GM18526 (cell line): Measurements from ENCODE around the gene TBC1D5.

Source experiments
- POLR2A ChIP-seq: IDR thresholded peaks from 3 replicates; pipeline ENCODE4 v1.6.1; 2011; ENCODE audit not compliant: insufficient read length; ENCODE audit errors: extremely low read depth

TBC1D5 gene

DNA sequence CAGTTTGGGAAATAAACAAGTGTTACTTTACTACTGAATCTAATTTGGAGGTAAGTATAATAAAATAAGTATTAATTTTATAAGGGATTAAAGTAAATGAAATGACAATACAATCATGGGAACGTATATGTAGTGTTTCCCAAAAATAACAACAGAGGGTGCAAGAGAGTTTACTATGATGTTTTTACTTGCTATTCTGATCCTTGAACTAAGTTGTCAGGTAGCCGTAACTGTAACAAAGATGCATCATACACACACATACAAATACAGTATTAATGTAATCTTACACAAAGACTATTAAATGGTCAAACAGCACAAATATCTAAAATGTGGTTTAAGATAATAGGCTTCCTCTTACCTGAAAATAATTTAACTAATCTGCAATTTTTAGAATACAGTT lies 311.4 kb downstream of the TBC1D5 start:
- no peak for TF ChIP-seq POLR2A

DNA sequence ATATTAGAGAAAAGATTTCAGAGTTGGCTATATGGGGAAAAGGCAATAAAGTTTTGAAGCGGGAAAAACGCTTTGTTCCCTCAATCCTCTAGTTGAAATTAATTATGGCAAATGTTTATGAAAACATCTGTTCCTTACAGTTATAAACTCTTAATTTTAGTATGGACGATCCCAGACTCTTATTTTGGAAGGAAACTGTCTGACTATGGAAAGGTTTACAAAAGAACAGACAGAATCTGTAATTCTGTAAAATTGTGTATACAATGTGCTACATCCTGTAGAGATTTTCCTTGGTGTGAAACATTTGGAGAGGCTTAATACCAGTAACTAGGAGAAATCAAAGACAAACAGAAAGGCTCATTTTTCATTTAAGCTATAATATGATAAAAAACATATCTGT lies 311.8 kb downstream of the TBC1D5 start:
- TF ChIP-seq POLR2A = no peak

DNA sequence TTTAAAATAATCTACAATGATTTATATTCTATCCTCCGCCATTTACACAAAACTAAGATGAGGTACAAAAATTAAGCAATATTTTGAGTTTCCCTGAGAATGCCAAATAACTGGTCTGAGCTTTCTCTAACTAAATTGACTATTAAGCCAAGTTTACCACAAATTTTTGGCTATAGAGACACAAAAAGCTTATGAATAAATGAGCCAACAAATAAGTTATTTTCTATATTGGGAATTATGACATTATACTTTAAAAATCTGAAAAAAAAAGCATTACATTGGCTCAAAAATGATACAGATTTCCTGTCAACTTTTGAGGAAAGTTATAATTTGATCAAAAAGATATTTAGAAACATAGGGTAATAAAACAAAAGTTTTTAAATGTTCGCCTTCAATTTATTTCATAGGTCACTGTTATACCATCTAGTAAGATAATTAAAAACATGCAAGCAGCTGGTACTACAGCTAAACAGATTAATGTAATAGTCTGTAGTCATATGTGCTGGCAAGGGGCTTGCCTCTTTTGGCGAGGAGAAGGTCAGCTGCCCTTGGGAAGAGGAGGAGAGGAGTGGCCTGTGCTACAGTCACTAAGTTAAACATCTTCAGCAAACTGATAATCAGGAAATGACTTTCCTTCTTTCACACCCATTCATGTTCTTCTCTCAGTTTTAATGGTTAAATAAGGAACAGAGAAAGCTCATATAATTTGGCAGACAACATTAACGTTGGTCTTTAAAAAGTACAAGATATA lies 318.5 kb downstream of the TBC1D5 start:
- TF ChIP-seq POLR2A = no peak

DNA sequence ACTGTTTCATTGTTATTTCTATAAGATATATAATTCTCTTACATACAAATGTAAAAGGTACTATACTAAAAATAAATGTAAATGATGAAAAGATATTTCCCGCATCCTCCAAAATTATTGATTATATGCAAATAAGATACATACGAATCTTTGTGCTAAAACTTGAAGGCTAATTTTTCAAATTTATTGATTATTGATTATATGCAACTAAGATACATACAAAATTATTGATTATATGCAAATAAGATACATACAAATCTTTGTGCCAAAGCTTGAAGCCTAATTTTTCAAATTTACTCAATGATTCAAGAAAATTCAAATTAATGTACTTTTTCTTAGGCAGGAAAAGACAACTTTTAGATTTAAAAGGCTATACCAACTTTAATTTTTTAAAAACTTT lies 319.8 kb downstream of the TBC1D5 start:
- no peak for TF ChIP-seq POLR2A

DNA sequence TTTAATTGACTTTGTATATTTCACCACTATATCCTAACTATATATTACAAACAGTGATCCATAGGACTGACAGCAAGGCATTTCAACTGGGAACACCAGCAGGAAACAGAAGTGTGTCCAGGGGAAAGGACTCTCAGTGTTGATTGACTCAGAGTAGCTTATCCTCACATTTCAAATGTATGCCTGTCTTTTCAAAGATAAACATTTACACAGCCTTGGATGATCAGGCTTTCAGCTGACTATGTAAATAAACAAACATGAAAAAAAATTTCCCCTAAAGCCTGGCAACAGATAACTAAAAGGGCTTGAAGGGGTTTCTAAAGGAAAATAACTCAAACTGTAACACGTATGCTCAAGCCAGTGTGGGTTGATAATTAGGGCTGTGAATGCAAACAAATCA lies 321.8 kb downstream of the TBC1D5 start:
- no peak for TF ChIP-seq POLR2A

DNA sequence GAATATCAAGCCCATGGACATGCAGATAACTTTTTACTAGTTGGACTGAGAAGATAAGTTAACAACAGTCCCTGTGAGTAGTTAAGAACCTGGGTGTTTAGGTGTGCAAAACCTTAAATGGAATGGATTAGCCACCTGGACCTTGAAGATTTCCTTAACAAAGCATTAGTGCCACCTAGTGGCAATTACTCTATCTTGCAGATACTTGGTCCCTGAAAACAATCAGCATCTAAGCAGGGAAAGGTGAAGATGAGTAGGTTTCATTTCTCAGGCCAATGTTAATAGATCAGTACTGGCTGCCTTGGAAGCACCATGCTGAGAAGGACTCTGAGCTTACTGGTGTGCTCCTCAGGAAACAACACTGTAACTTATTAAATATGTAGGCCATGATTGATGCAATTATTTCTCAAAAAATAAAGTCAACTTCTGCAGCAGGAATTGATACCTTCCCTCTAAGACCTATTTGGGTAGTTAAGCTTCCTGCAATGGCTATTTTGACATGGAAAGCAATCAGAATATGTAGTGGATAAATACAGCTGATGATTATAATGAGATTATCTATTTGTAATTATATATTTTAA lies 329.4 kb downstream of the TBC1D5 start:
- no peak for TF ChIP-seq POLR2A

DNA sequence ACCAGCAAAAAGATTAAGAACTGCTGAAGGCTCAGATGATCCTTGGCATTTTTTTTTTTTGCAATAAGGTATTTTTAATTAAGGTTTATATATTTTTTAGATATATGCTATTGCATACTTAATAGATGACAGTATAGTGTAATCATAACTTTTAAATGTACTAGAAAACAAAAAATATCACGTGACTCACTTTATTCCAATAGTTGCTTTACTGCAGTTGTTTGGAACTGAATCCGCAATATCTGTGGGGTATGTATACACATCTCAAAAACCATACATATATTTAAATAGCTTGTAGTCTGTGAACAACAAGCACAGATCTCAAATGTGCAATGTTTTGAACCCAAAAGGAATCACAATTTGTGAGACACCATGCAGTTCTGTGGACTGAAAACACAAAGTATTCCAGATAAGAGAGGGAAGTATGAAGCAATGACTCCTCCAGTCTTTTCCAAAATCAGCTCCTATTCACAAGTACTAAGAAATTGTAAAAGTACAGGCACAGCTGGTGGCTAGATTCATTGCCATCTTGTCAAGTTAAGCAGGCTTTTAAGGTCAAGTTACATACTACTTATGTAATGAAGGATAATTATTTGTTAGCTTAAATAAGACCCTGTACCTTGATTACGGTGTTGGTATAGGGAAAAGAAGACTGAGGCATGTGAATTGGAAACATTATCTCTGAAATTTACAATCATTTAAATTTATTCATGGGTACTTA lies 331.1 kb downstream of the TBC1D5 start:
- TF ChIP-seq POLR2A = no peak

DNA sequence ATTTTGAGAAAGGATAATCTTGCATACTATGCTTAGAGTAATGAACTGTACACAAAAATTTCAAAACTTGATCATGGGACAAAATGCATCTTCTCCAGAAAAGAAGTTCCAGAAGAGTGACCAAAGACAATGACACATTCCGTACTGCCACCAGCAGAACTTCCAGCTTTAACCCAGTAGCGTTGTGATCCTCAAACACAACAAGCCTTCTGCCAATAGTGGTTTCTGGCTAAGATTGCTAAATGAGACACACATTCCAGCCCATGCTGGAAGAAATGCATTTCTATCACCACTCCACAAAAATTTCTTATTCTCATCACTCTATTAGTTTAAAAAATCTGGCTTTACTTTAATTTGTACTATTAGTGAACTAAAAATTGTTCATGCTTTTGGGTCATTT lies 334.9 kb downstream of the TBC1D5 start:
- no peak for TF ChIP-seq POLR2A

DNA sequence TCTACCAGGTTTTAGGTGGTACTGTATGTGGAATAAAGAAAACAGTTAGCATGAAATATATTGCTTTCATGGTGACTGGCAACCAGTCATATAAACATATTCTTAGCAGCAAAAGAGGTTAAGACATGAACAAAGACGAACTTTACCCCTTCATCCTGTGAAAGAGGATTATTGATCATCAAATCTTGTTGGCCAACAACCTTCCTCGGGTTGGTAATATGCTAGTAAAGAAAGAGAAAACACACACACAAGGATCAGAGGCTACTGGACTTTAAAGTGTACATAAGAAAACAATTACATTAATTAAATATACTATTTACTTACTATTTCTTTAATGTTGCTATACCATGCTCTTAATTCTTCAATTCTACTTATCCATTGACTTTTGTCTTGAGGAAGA lies 337.9 kb downstream of the TBC1D5 start:
- no peak for TF ChIP-seq POLR2A

DNA sequence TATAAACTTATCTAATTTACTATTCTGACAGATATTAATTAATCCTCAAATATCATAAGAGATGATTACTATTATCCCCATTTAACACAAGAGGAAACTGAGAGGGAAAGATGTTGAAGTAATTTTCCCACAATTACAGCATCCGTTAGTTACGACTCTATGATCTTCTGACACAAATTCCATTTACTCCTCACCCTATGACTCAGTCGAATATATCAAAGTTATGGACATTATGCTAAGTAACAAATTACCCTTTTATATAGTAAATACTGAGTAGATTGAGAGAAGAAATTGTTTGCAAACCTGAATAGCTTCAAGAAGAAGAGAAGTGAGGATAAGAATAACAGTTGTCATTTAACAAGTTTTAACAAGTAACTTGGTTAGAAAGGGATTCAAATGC lies 340.0 kb downstream of the TBC1D5 start:
- no peak for TF ChIP-seq POLR2A

DNA sequence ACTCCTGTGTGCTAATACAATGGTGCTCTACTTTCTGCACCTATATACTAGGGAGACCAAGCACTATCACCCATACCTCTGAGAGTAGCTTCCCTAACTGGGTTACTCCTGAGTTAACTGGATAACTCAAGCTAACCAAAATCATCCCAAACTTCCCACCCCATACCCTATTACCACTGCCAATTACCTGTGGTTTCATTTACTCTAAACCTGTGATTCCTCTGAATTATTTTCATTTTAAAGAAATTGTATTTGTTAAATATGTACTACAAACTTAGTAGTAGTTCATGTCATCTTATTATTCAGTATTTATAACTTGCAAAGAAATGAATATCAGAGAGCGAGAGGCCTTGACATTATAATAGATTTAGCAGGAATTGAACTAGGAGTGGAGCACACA lies 340.5 kb downstream of the TBC1D5 start:
- no peak for TF ChIP-seq POLR2A

DNA sequence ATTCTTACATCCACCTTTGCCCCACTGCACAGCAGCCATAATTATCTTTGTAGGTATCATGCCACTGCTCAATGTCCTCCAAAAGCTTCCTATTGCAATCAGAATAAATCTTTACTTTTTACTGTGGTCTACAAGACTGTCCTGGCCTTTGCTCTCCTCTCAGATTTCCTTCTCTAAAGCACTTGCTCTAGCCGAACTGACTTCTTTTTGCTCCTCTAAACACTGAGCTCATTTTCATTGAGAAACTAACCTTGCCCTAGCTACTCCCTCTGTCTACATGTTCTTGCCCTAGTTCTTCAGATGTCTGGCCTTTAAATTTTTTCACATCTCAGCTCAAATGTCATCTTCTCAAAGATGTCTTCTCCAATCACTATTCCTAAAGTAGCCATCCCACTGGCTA lies 342.8 kb downstream of the TBC1D5 start:
- TF ChIP-seq POLR2A = no peak

DNA sequence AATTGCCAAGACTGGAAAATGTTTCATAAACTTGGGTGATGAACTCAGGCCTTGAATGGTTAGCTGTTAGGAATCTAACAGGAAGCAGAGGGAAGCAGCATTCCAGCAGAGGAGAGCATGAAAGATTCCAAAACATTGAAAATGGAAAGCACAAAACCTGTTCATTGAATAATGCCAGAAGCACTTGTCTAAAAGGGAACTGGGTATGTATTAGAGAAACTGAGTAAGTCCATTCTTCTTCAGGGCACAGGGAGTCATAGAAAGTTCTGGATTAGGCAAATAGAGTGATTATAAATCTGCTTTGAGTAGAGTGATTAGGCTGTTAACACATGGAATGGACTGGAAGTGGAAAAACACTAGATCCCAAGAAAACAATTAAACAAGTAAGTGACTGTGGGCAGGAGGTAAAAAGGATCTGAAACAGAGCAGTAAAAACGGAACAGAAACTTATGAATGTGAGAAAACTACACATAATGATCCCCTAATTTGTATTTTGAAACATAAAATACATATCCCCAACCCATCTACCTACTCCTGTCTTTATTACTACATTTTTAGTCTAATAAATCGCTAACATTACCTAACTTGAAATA lies 343.4 kb downstream of the TBC1D5 start:
- TF ChIP-seq POLR2A = no peak

DNA sequence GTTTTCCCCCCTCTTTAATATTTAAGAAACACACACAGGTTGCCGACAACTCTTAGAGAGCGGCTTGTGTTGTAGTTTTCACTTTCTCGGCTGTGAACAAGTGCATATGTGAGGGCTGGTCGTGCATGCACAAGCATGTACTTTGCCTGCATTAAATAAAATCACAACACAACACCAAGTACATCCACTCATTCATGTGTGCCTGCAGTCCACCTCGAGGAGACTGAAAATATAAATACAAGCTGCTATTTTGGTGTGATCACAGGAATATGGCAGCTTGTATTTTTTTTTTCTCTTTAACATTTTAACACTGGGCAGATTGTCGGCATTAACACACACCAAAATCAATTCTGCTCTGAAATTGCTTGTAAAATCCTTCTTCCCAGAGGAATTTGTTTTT lies 346.4 kb downstream of the TBC1D5 start:
- TF ChIP-seq POLR2A = no peak

DNA sequence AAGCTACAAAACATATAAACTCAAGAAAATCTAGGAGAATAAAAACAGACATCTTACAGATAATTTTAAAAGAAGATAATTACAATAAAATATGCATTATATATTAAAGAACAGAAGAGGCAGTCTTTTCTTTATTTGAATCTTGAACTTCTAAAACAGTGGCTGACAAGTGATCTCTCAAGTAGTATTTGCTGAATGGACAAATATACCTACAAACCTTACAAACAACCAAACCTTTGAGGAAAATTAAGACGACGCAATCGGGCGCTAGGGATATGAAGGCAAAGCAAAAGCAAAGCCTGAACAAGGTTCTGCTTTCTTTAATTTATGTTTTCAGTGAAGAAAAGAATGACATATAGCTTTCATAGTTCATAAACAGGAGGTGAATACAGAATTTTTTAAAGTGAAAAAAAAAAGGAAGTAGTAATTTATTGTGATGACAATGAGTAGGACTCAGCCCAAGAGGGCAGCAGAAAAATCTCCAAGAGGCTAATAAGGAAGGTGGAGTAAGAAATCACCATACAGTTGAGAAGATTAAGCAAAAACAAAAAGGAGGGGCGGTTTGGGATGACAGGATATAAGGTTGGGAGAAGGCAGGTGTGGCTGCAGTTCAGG lies 347.8 kb downstream of the TBC1D5 start:
- no peak for TF ChIP-seq POLR2A

DNA sequence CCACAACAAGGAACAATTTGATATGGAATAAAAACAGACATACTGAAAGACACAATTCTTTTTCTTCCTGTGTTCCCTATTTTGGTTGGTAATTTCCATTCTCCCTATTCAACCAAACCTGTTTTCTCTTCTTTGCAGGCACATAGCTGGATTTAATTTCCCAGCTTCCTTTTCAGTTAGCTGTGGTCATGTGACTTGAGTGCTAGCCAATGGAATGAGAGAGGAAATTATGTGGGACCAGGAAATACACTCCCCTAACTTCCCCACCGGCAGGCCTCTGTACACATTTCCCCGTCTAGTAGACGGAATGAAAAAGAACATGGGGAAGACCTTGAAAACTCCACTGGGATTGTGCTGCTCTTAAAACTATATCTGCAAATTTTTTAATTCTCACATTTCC lies 351.6 kb downstream of the TBC1D5 start:
- TF ChIP-seq POLR2A = no peak
